ENCODE results near the gene OPTN. TPM values are rescaled to one million over a fixed set of nuclear protein-coding genes. Genes with fewer than 3 reads are reported as not detected.
"Not testable (repeated sequence)": the region's sequence is repeated elsewhere in the genome, so short reads cannot be mapped to it uniquely, and the experiment has no call there.

OPTN gene
- total RNA-seq, 1 donor from 2014 or later = 73.3 TPM

GRCh38 chr10:13090289-13090688 is 9.7 kb upstream of the OPTN start:
- DNase-seq = no peak

GRCh38 chr10:13091801-13092200 is 8.2 kb upstream of the OPTN start:
- no peak for DNase-seq

GRCh38 chr10:13092291-13093102 is 7.5 kb upstream of the OPTN start:
- no peak for DNase-seq

- not testable (repeated sequence) for DNase-seq
Measured at GRCh38 chr10:13094082-13094481, 5.9 kb upstream of the OPTN start.

GRCh38 chr10:13095094-13095493 is 4.9 kb upstream of the OPTN start:
- DNase-seq = no peak

GRCh38 chr10:13095929-13096328 is 4.0 kb upstream of the OPTN start:
- DNase-seq = no peak

- DNase-seq = peak; percentile 72
Measured at GRCh38 chr10:13099144-13099665, 758 bp upstream of the OPTN start.

- DNase-seq = no peak
Measured at GRCh38 chr10:13100349-13101294, 659 bp downstream of the OPTN start.

GRCh38 chr10:13102002-13102794 is 2.2 kb downstream of the OPTN start:
- no peak for DNase-seq

GRCh38 chr10:13103554-13103953 is 3.6 kb downstream of the OPTN start:
- DNase-seq = no peak

GRCh38 chr10:13104697-13105096 is 4.7 kb downstream of the OPTN start:
- DNase-seq = no peak

GRCh38 chr10:13105184-13105583 is 5.2 kb downstream of the OPTN start:
- DNase-seq = no peak

- DNase-seq = no peak
Measured at GRCh38 chr10:13106387-13107045, 6.6 kb downstream of the OPTN start.

- no peak for DNase-seq
Measured at GRCh38 chr10:13110908-13111307, 10.9 kb downstream of the OPTN start.

GRCh38 chr10:13113544-13113943 is 13.6 kb downstream of the OPTN start:
- no peak for DNase-seq

GRCh38 chr10:13115832-13116803 is 16.2 kb downstream of the OPTN start:
- DNase-seq = no peak

- no peak for DNase-seq
Measured at GRCh38 chr10:13117841-13118783, 18.1 kb downstream of the OPTN start.

- DNase-seq = no peak
Measured at GRCh38 chr10:13118784-13119410, 18.9 kb downstream of the OPTN start.

Measured in occipital lobe (tissue), 2 donors.